B cell (primary cell): ENCODE data around the gene CYP2S1. TPM values are rescaled to one million over a fixed set of nuclear protein-coding genes. Genes with fewer than 3 reads are reported as not detected.

Source experiments
- ATAC-seq: fragments of 200-7000 bp; cut with Tn5 transposase; one replicate; pipeline ENCODE4 v1.10.0; 2021; ENCODE audit warnings: low read depth, mild to moderate bottlenecking, moderate number of reproducible peaks, moderate library complexity
- CTCF ChIA-PET: fragments of 350-600 bp; sonication (Branson Sonifier 250); formaldehyde crosslinking; loops from one replicate; lab custom pipeline; 2021; ENCODE audit warnings: antibody characterized with exemption, inconsistent platforms; lab: Charles Lee
- POLR2A ChIA-PET: fragments of 350-600 bp; sonication (Branson Sonifier 250); formaldehyde crosslinking; loops from one replicate; lab custom pipeline; 2021; ENCODE audit warnings: antibody characterized with exemption; lab: Charles Lee
- DNase-seq: peaks from one replicate; pipeline ENCODE4 v3.0.0; 2013
- H2AFZ ChIP-seq: 2 replicates; pipeline ENCODE4 v1.6.1; 2012; ENCODE audit warnings: mild to moderate bottlenecking, low read depth, low read length; ENCODE audit not compliant: insufficient read depth, poor library complexity, severe bottlenecking
- H3K27ac ChIP-seq, 2 donors: 1 replicate in 1 of 2; 2 replicates in 1 of 2; pipeline ENCODE4 v1.5.1; 2012 to 2013; ENCODE audit warnings: low read length in 2 of 2, mild to moderate bottlenecking in 2 of 2, moderate library complexity in 1 of 2
- H3K27me3 ChIP-seq, 4 experiments: fragments of 200-600 bp in 1 of 4; sonication (generic) in 1 of 4; replicated peaks in 1 of 4; 1 replicate in 2 of 4; 2 replicates in 2 of 4; pipeline versions ENCODE4 v1.6.1 to v1.7.0; 2013 to 2016; ENCODE audit warnings: low read length in 3 of 4, mild to moderate bottlenecking in 2 of 4, mixed read lengths in 1 of 4, moderate library complexity in 1 of 4; ENCODE audit not compliant: insufficient read depth in 4 of 4, control insufficient read depth in 3 of 4; ENCODE audit errors: control extremely low read depth in 1 of 4
- H3K36me3 ChIP-seq, 2 experiments: replicated peaks in 1 of 2; 1 replicate in 1 of 2; 2 replicates in 1 of 2; pipeline versions ENCODE4 v1.6.1 to v1.7.1; 2013; ENCODE audit warnings: low read length in 1 of 2; ENCODE audit not compliant: insufficient read depth in 2 of 2, control insufficient read depth in 1 of 2; ENCODE audit errors: control extremely low read depth in 1 of 2, extremely low read depth in 1 of 2
- H3K4me1 ChIP-seq, 2 donors: fragments of 200-600 bp in 1 of 2; sonication (generic) in 1 of 2; 1 replicate in 1 of 2; 2 replicates in 1 of 2; pipeline versions ENCODE4 v1.5.1 to v1.6.1; 2013 to 2017; ENCODE audit warnings: low read length in 2 of 2; ENCODE audit not compliant: control insufficient read depth in 2 of 2, insufficient read depth in 2 of 2
- H3K4me2 ChIP-seq: replicated peaks from 2 replicates; pipeline ENCODE3; 2012; ENCODE audit warnings: mild to moderate bottlenecking, low read depth, low read length; ENCODE audit not compliant: poor library complexity, severe bottlenecking
- H3K4me3 ChIP-seq, 5 experiments: fragments of 200-600 bp in 1 of 5; sonication (generic) in 1 of 5; 1 replicate in 3 of 5; 2 replicates in 2 of 5; pipeline versions ENCODE4 v1.5.1 to v1.7.0; 2011 to 2016; ENCODE audit warnings: low read length in 4 of 5, mild to moderate bottlenecking in 4 of 5, low read depth in 2 of 5, control low read depth in 1 of 5, moderate library complexity in 1 of 5; ENCODE audit not compliant: insufficient read depth in 1 of 5; ENCODE audit errors: control extremely low read depth in 1 of 5, extremely low read depth in 1 of 5
- H3K79me2 ChIP-seq: fragments of 200-600 bp; sonication (generic); one replicate; pipeline ENCODE4 v1.6.0; 2016; ENCODE audit warnings: low read length; ENCODE audit not compliant: control insufficient read depth, insufficient read depth
- H3K9ac ChIP-seq: fragments of 200-600 bp; sonication (generic); 2 replicates; pipeline ENCODE4 v1.6.1; 2017; ENCODE audit warnings: mild to moderate bottlenecking, low read length, moderate library complexity
- H3K9me3 ChIP-seq, 3 donors: one replicate each; pipeline versions ENCODE4 v1.6.1 to v1.7.1; 2013; ENCODE audit warnings: low read length in 2 of 3; ENCODE audit not compliant: control insufficient read depth in 2 of 3, insufficient read depth in 1 of 3; ENCODE audit errors: control extremely low read depth in 1 of 3
- H4K20me1 ChIP-seq: 2 replicates; pipeline ENCODE4 v1.6.0; 2012; ENCODE audit warnings: mild to moderate bottlenecking, low read length; ENCODE audit not compliant: insufficient read depth, control insufficient read depth, poor library complexity, severe bottlenecking
- H3K27ac Mint-ChIP-seq: one replicate; pipeline ENCODE4 v1.8.0; 2021; ENCODE audit warnings: mixed read lengths
- H3K27me3 Mint-ChIP-seq: one replicate; pipeline ENCODE4 v1.8.0; 2021; ENCODE audit warnings: mixed read lengths
- H3K4me1 Mint-ChIP-seq: one replicate; pipeline ENCODE4 v1.8.0; 2021; ENCODE audit warnings: mixed read lengths
- H3K4me3 Mint-ChIP-seq: one replicate; pipeline ENCODE4 v1.8.0; 2021; ENCODE audit warnings: mixed read lengths
- H3K9me3 Mint-ChIP-seq: one replicate; pipeline ENCODE4 v1.8.0; 2022; ENCODE audit warnings: mixed read lengths; ENCODE audit not compliant: insufficient read depth
- CTCF ChIP-seq: fragments of 200-600 bp; IDR thresholded peaks from one replicate; pipeline ENCODE4 v1.8.0; 2022; ENCODE audit warnings: antibody characterized with exemption, mild to moderate bottlenecking
- EZH2 ChIP-seq: IDR thresholded peaks from 2 replicates; pipeline ENCODE4 v1.6.1; 2012; ENCODE audit warnings: borderline replicate concordance, low read depth, mild to moderate bottlenecking, moderate library complexity, low read length; ENCODE audit not compliant: insufficient read depth, poor library complexity, severe bottlenecking
- WGBS: methylation state at CpG from one replicate; pipeline ENCODE4 v1.1.5; 2013; ENCODE audit warnings: missing lambda C conversion rate; ENCODE audit not compliant: insufficient coverage; 5-methylcytosine and 5-hydroxymethylcytosine counted together
- intact Hi-C: fragments of 100-400 bp; cut with micrococcal nuclease; formaldehyde crosslinking; loops from one replicate; pipeline ENCODE4 v1.10.0; 2022
- polyA plus RNA-seq: library from polyadenylated mRNA; depleted of rRNA; stranded (reverse); fragments of >200 nt; gene quantifications from 2 replicates; pipeline ENCODE4 v1.2.3, GENCODE V29; 2012
- total RNA-seq, 2 donors: library from RNA; stranded (reverse); fragments of 120-200 nt in 1 of 2; gene quantifications; 1 replicate in 1 of 2; 2 replicates in 1 of 2; pipeline versions ENCODE4 v1.2.3 to v1.2.4, GENCODE V29; 2013 to 2022

CYP2S1 gene
- total and polyA plus RNA-seq, 2 donors (not counting 1 experiment from before 2014, with no cell fraction given), result 0.09 TPM; not detected in 1

- Histone ChIP-seq H2AFZ (no peak overlapping the region), H4K20me1 (no peaks in the 10 kb centered on the region), H3K9ac (no peak overlapping the region), H3K4me2 (no peak overlapping the region), H3K4me3 (no peak overlapping the region), H3K27ac (no peak overlapping the region), H3K27me3 (no peaks in the 10 kb centered on the region), H3K9me3 (no peaks in the 10 kb centered on the region), H3K36me3 (no peaks in the 10 kb centered on the region), H3K79me2 (no peaks in the 10 kb centered on the region), H3K4me1 (peaks cover 0 to 8% of the 10 kb centered on the region in 2 donors)
- Mint-ChIP-seq H3K4me1 (peaks cover 8% of the 10 kb centered on the region), H3K27me3 (peaks cover 13% of the 10 kb centered on the region), H3K9me3 (no peaks in the 10 kb centered on the region), H3K27ac (no peak overlapping the region), H3K4me3 (no peak overlapping the region)
- no peak for DNase-seq
- POLR2A ChIA-PET, result interaction anchor here (0.7 kb wide), 1 partner anchor 30 kb away, joined by 5 read pairs; no protein-coding TSS in a partner anchor
- TF ChIP-seq CTCF (no peak), EZH2 (no peak)
- CTCF ChIA-PET, result interaction anchor here (0.6 to 0.7 kb wide), 2 partner anchors 275 to 1107 kb away, joined by 3 to 4 read pairs; no protein-coding TSS in a partner anchor
- 84% methylated on average over 5 of the region's 6 CpGs for WGBS
- no peak for ATAC-seq
- intact Hi-C loops, result no loop called here
Observed at GRCh38 chr19:41172297-41173164, 20.5 kb upstream of the CYP2S1 start.
